ENCODE data around the gene APOBEC3C. TPM values are rescaled to one million over a fixed set of nuclear protein-coding genes. Genes with fewer than 3 reads are reported as not detected.
A peak's percentile ranks its signal among the peaks of the same experiment; 100 is the strongest.
"Not testable (repeated sequence)": the region's sequence is repeated elsewhere in the genome, so short reads cannot be mapped to it uniquely, and the experiment has no call there.

The APOBEC3C gene
- total RNA-seq, 2 experiments from 2014 or later = 13.9 to 14.8 TPM

DNA sequence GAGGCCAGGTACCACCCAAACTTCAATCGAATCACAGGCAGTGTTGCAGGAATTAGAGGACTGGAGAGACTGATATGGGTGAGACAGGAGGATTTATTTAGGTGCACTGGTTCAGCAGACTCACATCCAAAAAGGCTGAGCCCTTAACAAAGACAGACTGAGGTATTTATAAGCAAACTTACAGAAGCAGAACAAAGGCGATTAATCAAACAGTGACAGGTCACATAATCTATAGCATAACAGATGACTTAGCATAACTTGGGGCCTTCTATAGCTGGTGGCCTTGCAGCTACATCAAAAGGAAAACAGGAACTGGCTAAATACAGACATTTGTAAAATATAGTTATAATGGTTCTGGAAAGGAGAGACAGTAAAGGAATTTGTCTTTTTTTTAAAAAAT, 29.8 kb upstream of the APOBEC3C start:
- H3K9me3 Mint-ChIP-seq = no peaks in the 10 kb centered on the region
- TF ChIP-seq CTCF (IDR thresholded peaks at IDR 0.05) = no peak
- DNase-seq (no peak), ATAC-seq (ENCODE audit: poor library complexity) (no peak)
- ChIA-PET POLR2A (interaction anchor here (0.6 kb wide), 1 partner anchor 31 kb away, joined by 3 read pairs; no protein-coding TSS in a partner anchor), CTCF (interaction anchor here (1.1 to 1.6 kb wide), 2 partner anchors 10 to 19 kb away, joined by 4 to 5 read pairs; no protein-coding TSS in a partner anchor)
- no peaks in the 10 kb centered on the region for H3K36me3 Mint-ChIP-seq (ENCODE audit: low read depth)
- H3K27ac Mint-ChIP-seq = no peak overlapping the region
- Histone ChIP-seq H3K9me3 (ENCODE audit: control insufficient read depth in 1 of 2, insufficient read depth in 1 of 2, low read length in 2 of 2) (peaks cover 0 to 18% of the 10 kb centered on the region in 2 experiments), H3K27ac (ENCODE audit: low read depth in 1 of 2, low read length in 2 of 2) (peak overlapping the region in 1 of 2 donors; percentile 24), H3K4me1 (ENCODE audit: insufficient read depth, low read length) (peaks cover 82% of the 10 kb centered on the region), H3K27me3 (ENCODE audit: control insufficient read depth in 1 of 2, insufficient read depth in 2 of 2, low read length in 2 of 2) (no peaks in the 10 kb centered on the region), H3K36me3 (ENCODE audit: insufficient read depth, low read length) (no peaks in the 10 kb centered on the region), H3K4me3 (ENCODE audit: low read length) (no peak overlapping the region)
- H3K4me1 Mint-ChIP-seq (ENCODE audit: low read depth) = peaks cover 32% of the 10 kb centered on the region
- no peaks in the 10 kb centered on the region for H3K27me3 Mint-ChIP-seq
- intact Hi-C loops (cut with DNase I, micrococcal nuclease) = loop anchor here in 1 of 2 experiments (5.0 kb wide), 1 partner anchor 112 kb away; the partner anchor contains the start of gene CBX6
- H3K4me3 Mint-ChIP-seq = no peak overlapping the region

DNA sequence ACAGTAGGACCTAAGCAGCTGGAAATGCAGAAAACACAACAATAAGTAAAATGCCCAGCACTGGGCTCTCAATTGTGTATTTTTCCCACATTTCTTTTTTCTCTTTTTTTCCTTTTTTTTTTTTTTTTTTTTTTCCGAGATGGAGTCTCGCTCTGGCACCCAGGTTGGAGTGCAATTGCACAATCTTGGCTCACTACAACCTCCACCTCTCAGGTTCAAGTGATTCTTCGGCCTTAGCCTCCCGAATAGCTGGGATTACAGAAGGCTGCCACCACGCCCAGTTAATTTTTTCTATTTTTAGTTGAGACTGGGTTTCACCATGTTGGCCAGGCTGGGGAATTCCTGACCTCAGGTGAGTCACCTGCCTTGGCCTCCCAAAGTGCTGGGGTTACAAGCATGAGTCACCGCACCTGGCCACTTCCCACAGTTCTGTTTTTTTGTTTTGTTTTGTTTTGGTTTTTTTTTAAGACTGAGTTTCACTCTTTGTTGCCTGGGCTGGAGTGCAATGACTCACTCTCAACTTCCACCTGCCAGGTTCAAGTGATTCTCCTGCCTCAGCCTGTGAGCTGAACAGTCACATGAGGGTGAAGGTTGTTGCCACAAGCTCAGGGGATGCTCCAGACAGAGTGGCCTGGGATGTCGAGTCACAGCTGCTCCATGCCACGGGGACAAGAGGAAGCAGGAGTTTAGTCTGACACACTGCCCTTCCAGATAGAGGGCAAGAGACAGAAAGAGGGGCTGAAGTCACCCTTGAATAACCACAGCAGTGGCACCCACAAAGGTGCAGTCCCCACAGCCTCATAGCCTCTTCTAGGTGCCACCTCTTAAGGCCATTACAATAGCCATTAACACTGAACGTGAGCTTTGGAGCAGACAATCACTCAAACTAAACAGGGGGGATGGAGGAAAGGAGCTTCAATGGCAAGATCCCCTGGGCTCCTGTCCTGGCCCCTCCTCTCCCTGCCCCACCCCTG, 29.0 kb upstream of the APOBEC3C start:
- H3K9me3 Mint-ChIP-seq; H3K36me3 Mint-ChIP-seq (ENCODE audit: low read depth); H3K27me3 ChIP-seq (ENCODE audit: control insufficient read depth in 1 of 2, insufficient read depth in 2 of 2, low read length in 2 of 2); H3K4me3 ChIP-seq (ENCODE audit: low read length); H3K27me3 Mint-ChIP-seq; H3K36me3 ChIP-seq (ENCODE audit: insufficient read depth, low read length): not testable (repeated sequence)
- ChIA-PET CTCF (interaction anchor here (1.1 to 1.6 kb wide), 2 partner anchors 11 to 18 kb away, joined by 4 to 5 read pairs; no protein-coding TSS in a partner anchor), POLR2A (interaction anchor here (0.6 to 1.1 kb wide), 3 partner anchors 30 to 115 kb away, joined by 3 read pairs; partner anchors contain the start of gene CBX6)
- peaks cover 90% of the 10 kb centered on the region for H3K4me1 ChIP-seq (ENCODE audit: insufficient read depth, low read length)
- peaks cover 0 to 18% of the 10 kb centered on the region in 2 experiments for H3K9me3 ChIP-seq (ENCODE audit: control insufficient read depth in 1 of 2, insufficient read depth in 1 of 2, low read length in 2 of 2)
- intact Hi-C loops (cut with DNase I, micrococcal nuclease) = loop anchor here in 1 of 2 experiments (5.0 kb wide), 1 partner anchor 113 kb away; the partner anchor contains the start of gene CBX6
- peak overlapping the region; percentile 69 for H3K27ac Mint-ChIP-seq
- peak overlapping the region; percentile 4 for H3K4me3 Mint-ChIP-seq
- ATAC-seq (ENCODE audit: poor library complexity) (peak; percentile 81), DNase-seq (peak; percentile 27 to 97 (median 70))
- peaks cover 39% of the 10 kb centered on the region for H3K4me1 Mint-ChIP-seq (ENCODE audit: low read depth)
- peak overlapping the region in 1 of 2 donors; percentile 24 for H3K27ac ChIP-seq (ENCODE audit: low read depth in 1 of 2, low read length in 2 of 2)

- no peaks in the 10 kb centered on the region for H3K27me3 Mint-ChIP-seq
- POLR2A ChIA-PET = no interaction called here
- TF ChIP-seq CTCF (IDR thresholded peaks at IDR 0.05) = no peak
- DNase-seq (no peak), ATAC-seq (ENCODE audit: poor library complexity) (no peak)
- no peaks in the 10 kb centered on the region for H3K36me3 Mint-ChIP-seq (ENCODE audit: low read depth)
- no peak overlapping the region for H3K4me3 Mint-ChIP-seq
- peaks cover 84% of the 10 kb centered on the region for H3K4me1 ChIP-seq (ENCODE audit: insufficient read depth, low read length)
- intact Hi-C loops (cut with DNase I, micrococcal nuclease) = no loop called here
- H3K36me3 ChIP-seq (ENCODE audit: insufficient read depth, low read length) = no peaks in the 10 kb centered on the region
- peaks cover 0 to 18% of the 10 kb centered on the region in 2 experiments for H3K9me3 ChIP-seq (ENCODE audit: control insufficient read depth in 1 of 2, insufficient read depth in 1 of 2, low read length in 2 of 2)
- H3K27ac Mint-ChIP-seq = no peak overlapping the region
- no peak overlapping the region for H3K4me3 ChIP-seq (ENCODE audit: low read length)
- H3K27me3 ChIP-seq (ENCODE audit: control insufficient read depth in 1 of 2, insufficient read depth in 2 of 2, low read length in 2 of 2) = no peaks in the 10 kb centered on the region
- no peaks in the 10 kb centered on the region for H3K9me3 Mint-ChIP-seq
- H3K27ac ChIP-seq (ENCODE audit: low read depth in 1 of 2, low read length in 2 of 2) = no peak overlapping the region
- CTCF ChIA-PET = no interaction called here
- peaks cover 34% of the 10 kb centered on the region for H3K4me1 Mint-ChIP-seq (ENCODE audit: low read depth)
Observed at GRCh38 chr22:38986629-38987028, 27.4 kb upstream of the APOBEC3C start.
